A673 (cell line): ENCODE results near the gene DIP2C. TPM values are rescaled to one million over a fixed set of nuclear protein-coding genes. Genes with fewer than 3 reads are reported as not detected.
"Not testable (repeated sequence)": the region's sequence is repeated elsewhere in the genome, so short reads cannot be mapped to it uniquely, and the experiment has no call there.

ENCODE experiments used
- BruUV-seq: library from RNA; stranded (reverse); fragments of 400-500 nt; replicated peaks from 2 replicates; lab custom pipeline; 2021; lab: Mats Ljungman, UMichigan
- CTCF ChIA-PET: fragments of 300-600 bp; sonication (Branson Sonifier 250); formaldehyde crosslinking; loops from one replicate; lab custom pipeline; 2022; ENCODE audit warnings: antibody characterized with exemption; lab: Charles Lee
- POLR2A ChIA-PET: fragments of 300-600 bp; sonication (Branson Sonifier 250); formaldehyde crosslinking; loops from one replicate; lab custom pipeline; 2022; ENCODE audit warnings: antibody characterized with exemption; ENCODE audit not compliant: low non-redundant PET; lab: Charles Lee
- DNase-seq: peaks from one replicate; pipeline ENCODE4 v3.0.0-alpha.2; 2015; ENCODE audit warnings: low spot score
- H3K27ac ChIP-seq: fragments of 200-600 bp; sonication (generic); 2 replicates; pipeline ENCODE4 v1.5.1; 2016; ENCODE audit warnings: mixed run types, low read depth, mild to moderate bottlenecking, mixed read lengths, antibody characterized with exemption, low read length; ENCODE audit not compliant: poor library complexity, severe bottlenecking
- H3K27me3 ChIP-seq: fragments of 200-600 bp; sonication (generic); replicated peaks from 2 replicates; pipeline ENCODE4 v1.6.1; 2017; ENCODE audit warnings: mixed run types, low read depth, mild to moderate bottlenecking, mixed read lengths, antibody characterized with exemption, low read length; ENCODE audit not compliant: insufficient read depth, poor library complexity
- H3K36me3 ChIP-seq: fragments of 200-600 bp; sonication (generic); 2 replicates; pipeline ENCODE4 v1.6.1; 2016; ENCODE audit warnings: mixed run types, mild to moderate bottlenecking, mixed read lengths, antibody characterized with exemption, low read length; ENCODE audit not compliant: insufficient read depth, poor library complexity, severe bottlenecking
- H3K4me1 ChIP-seq: fragments of 200-600 bp; sonication (generic); 2 replicates; pipeline ENCODE4 v1.6.1; 2017; ENCODE audit warnings: mixed run types, mild to moderate bottlenecking, mixed read lengths, antibody characterized with exemption, low read length; ENCODE audit not compliant: insufficient read depth, poor library complexity, severe bottlenecking
- H3K4me3 ChIP-seq: fragments of 200-600 bp; sonication (generic); 2 replicates; pipeline ENCODE4 v1.5.1; 2016; ENCODE audit warnings: low read depth, mixed run types, mild to moderate bottlenecking, mixed read lengths, low read length; ENCODE audit not compliant: poor library complexity, severe bottlenecking
- H3K9me3 ChIP-seq: fragments of 200-600 bp; sonication (generic); 2 replicates; pipeline ENCODE4 v1.6.1; 2016; ENCODE audit warnings: mixed run types, low read depth, mild to moderate bottlenecking, mixed read lengths, antibody characterized with exemption, low read length; ENCODE audit not compliant: poor library complexity, severe bottlenecking
- EZH2 ChIP-seq: fragments of 200-600 bp; sonication (generic); IDR thresholded peaks from 2 replicates; pipeline ENCODE4 v1.6.1; 2017; ENCODE audit warnings: borderline replicate concordance, low read depth, mild to moderate bottlenecking, mixed read lengths, antibody characterized with exemption, low read length; ENCODE audit not compliant: poor library complexity, severe bottlenecking
- intact Hi-C: fragments of 100-400 bp; cut with micrococcal nuclease; formaldehyde crosslinking; loops from one replicate; pipeline ENCODE4 v1.10.0; 2022; ENCODE audit not compliant: unreplicated experiment
- total RNA-seq: library from RNA; stranded (reverse); gene quantifications from 2 replicates; pipeline ENCODE4 v1.2.3, GENCODE V29; 2021
- TF ChIP-seq, protein P1 (sequence below): fragments of 300-800, 200-600 bp; sonication (generic); conservative IDR thresholded peaks from 2 replicates; pipeline ENCODE4 v1.5.1; 2017; ENCODE audit warnings: low read depth, mild to moderate bottlenecking, antibody characterized with exemption, low read length, moderate library complexity, mixed read lengths

The DIP2C gene
- total RNA-seq, 1 experiment from 2014 or later, result 13.2 TPM

DNA sequence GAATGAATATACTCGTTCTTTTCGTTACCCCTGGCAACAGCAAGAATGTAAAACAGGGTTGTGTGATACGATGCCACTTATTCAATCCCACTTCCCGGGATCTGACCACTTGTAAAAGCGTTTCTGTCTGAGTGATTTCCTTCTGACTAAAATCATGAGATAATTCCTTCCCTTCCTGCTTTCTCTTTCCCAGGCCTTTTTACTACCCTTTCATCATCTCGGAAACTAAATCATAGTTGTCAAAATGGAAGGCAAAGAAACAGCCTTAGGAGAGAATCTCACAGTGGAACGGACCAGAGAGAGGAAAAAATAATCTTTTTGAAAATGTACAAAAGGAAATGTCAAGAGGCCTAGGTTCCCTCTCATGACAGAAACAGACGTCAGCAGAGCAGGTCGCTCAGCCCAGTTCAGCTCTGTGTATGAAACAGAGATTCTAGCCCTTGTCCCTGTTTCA is 29.8 kb downstream of the DIP2C start:
- ChIA-PET POLR2A (no interaction called here), CTCF (no interaction called here)
- peaks cover 20% of the 10 kb centered on the region for H3K4me1 ChIP-seq
- intact Hi-C loops, result no loop called here
- no peaks in the 10 kb centered on the region for H3K36me3 ChIP-seq
- peak overlapping the region; percentile 61 for H3K27ac ChIP-seq
- no TSS peak for BruUV-seq
- H3K4me3 ChIP-seq, result no peak overlapping the region
- DNase-seq, result peak; percentile 21
- H3K9me3 ChIP-seq, result no peaks in the 10 kb centered on the region
- no peaks in the 10 kb centered on the region for H3K27me3 ChIP-seq
- no peak for TF ChIP-seq EZH2
- TF ChIP-seq, protein P1, sequence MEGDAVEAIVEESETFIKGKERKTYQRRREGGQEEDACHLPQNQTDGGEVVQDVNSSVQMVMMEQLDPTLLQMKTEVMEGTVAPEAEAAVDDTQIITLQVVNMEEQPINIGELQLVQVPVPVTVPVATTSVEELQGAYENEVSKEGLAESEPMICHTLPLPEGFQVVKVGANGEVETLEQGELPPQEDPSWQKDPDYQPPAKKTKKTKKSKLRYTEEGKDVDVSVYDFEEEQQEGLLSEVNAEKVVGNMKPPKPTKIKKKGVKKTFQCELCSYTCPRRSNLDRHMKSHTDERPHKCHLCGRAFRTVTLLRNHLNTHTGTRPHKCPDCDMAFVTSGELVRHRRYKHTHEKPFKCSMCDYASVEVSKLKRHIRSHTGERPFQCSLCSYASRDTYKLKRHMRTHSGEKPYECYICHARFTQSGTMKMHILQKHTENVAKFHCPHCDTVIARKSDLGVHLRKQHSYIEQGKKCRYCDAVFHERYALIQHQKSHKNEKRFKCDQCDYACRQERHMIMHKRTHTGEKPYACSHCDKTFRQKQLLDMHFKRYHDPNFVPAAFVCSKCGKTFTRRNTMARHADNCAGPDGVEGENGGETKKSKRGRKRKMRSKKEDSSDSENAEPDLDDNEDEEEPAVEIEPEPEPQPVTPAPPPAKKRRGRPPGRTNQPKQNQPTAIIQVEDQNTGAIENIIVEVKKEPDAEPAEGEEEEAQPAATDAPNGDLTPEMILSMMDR, result no peak

GRCh38 chr10:657816-658350 is 31.6 kb downstream of the DIP2C start:
- BruUV-seq, H3K4me3 ChIP-seq, POLR2A ChIA-PET, H3K27ac ChIP-seq, intact Hi-C loops, H3K36me3 ChIP-seq, H3K9me3 ChIP-seq, DNase-seq, H3K27me3 ChIP-seq, CTCF ChIA-PET: not testable (repeated sequence)
- H3K4me1 ChIP-seq, result peaks cover 20% of the 10 kb centered on the region

DNA sequence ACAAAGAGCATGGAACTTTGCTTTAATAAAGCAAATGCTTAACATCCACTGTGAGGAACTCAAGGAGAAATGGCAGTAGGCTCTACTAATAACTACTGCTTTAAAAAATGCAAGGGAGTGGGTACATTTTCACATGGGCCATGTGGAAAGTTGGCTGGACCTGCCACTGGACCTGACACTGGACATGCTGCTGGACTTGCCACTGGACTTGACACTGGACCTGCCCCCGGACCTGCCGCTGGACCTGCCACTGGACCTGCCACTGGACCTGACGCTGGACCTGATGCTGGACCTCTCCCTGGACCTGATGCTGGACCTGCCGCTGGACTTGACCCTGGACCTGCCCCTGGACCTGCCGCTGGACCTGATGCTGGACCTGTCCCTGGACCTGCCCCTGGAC is 32.6 kb downstream of the DIP2C start:
- Histone ChIP-seq H3K9me3 (no peaks in the 10 kb centered on the region), H3K27ac (no peak overlapping the region), H3K36me3 (no peaks in the 10 kb centered on the region), H3K4me3 (no peak overlapping the region), H3K27me3 (no peaks in the 10 kb centered on the region), H3K4me1 (peaks cover 20% of the 10 kb centered on the region)
- DNase-seq, result no peak
- no TSS peak for BruUV-seq
- CTCF ChIA-PET, result no interaction called here
- no peak for TF ChIP-seq EZH2
- TF ChIP-seq, protein P1, result no peak
- intact Hi-C loops, result no loop called here
- POLR2A ChIA-PET, result no interaction called here

GRCh38 chr10:655184-655583 is 34.3 kb downstream of the DIP2C start:
- H3K4me3 ChIP-seq, result no peak overlapping the region
- no peak for TF ChIP-seq EZH2
- DNase-seq, result no peak
- no TSS peak for BruUV-seq
- no peak overlapping the region for H3K27ac ChIP-seq
- no peaks in the 10 kb centered on the region for H3K36me3 ChIP-seq
- H3K27me3 ChIP-seq, result no peaks in the 10 kb centered on the region
- H3K4me1 ChIP-seq, result peaks cover 14% of the 10 kb centered on the region
- ChIA-PET CTCF (no interaction called here), POLR2A (no interaction called here)
- H3K9me3 ChIP-seq, result no peaks in the 10 kb centered on the region
- intact Hi-C loops, result no loop called here
